ENCODE measurements around the gene LAIR1. TPM values are rescaled to one million over a fixed set of nuclear protein-coding genes. Genes with fewer than 3 reads are reported as not detected.

Gene LAIR1
- total RNA-seq, 1 experiment from 2014 or later, result 0.37 TPM

GRCh38 chr19:54332149-54332548, 32.6 kb downstream of the LAIR1 start:
- DNase-seq (ENCODE audit: low spot score), result no peak
- no peak for ATAC-seq
- peaks cover 14% of the 10 kb centered on the region for H3K4me1 Mint-ChIP-seq
- H3K27ac Mint-ChIP-seq, result no peak overlapping the region
- H3K27me3 Mint-ChIP-seq (ENCODE audit: low read depth), result peaks cover 32% of the 10 kb centered on the region
- ChIA-PET CTCF (no interaction called here), POLR2A (no interaction called here)
- TF ChIP-seq OVOL2 (CRISPR knock-in tag; IDR thresholded peaks at IDR 0.05; ENCODE audit: borderline replicate concordance), result no peak
- TF ChIP-seq KAT7 (CRISPR knock-in tag; IDR thresholded peaks at IDR 0.05; ENCODE audit: borderline replicate concordance), result no peak
- no peak for TF ChIP-seq USF2 (CRISPR knock-in tag; IDR thresholded peaks at IDR 0.05)
- TF ChIP-seq NFYB (CRISPR knock-in tag; conservative IDR thresholded peaks at IDR 0.05; ENCODE audit: low read depth), result no peak
- TF ChIP-seq ZNF396 (CRISPR knock-in tag; IDR thresholded peaks at IDR 0.05; ENCODE audit: borderline replicate concordance), result no peak
- TF ChIP-seq TEAD1 (CRISPR knock-in tag; IDR thresholded peaks at IDR 0.05), result no peak
- TF ChIP-seq IRF2 (CRISPR knock-in tag; IDR thresholded peaks at IDR 0.05; ENCODE audit: borderline replicate concordance, low read depth), result no peak
- no peak for TF ChIP-seq TCF7 (CRISPR knock-in tag; IDR thresholded peaks at IDR 0.05; ENCODE audit: low read depth)
- no peak for TF ChIP-seq ZNF121 (CRISPR knock-in tag; IDR thresholded peaks at IDR 0.05)
- no peak for TF ChIP-seq ZNF263 (CRISPR knock-in tag; IDR thresholded peaks at IDR 0.05; ENCODE audit: low read depth)
- TF ChIP-seq NR3C1 (CRISPR knock-in tag; conservative IDR thresholded peaks at IDR 0.05; ENCODE audit: low read depth), result no peak
- TF ChIP-seq NR2C2 (CRISPR knock-in tag; IDR thresholded peaks at IDR 0.05), result no peak
- TF ChIP-seq ZBTB43 (CRISPR knock-in tag; IDR thresholded peaks at IDR 0.05), result no peak
- TF ChIP-seq MYBL2 (CRISPR knock-in tag; IDR thresholded peaks at IDR 0.05), result no peak
- TF ChIP-seq MAX (CRISPR knock-in tag; IDR thresholded peaks at IDR 0.05), result no peak
- no peak for TF ChIP-seq ZNF423 (CRISPR knock-in tag; IDR thresholded peaks at IDR 0.05)
- TF ChIP-seq CDX4 (CRISPR knock-in tag; IDR thresholded peaks at IDR 0.05; ENCODE audit: borderline replicate concordance), result no peak
- TF ChIP-seq CREM (CRISPR knock-in tag; IDR thresholded peaks at IDR 0.05), result no peak
- H3K4me3 Mint-ChIP-seq, result no peak overlapping the region
- no peaks in the 10 kb centered on the region for H3K36me3 Mint-ChIP-seq
- peaks cover 6% of the 10 kb centered on the region for H3K9me3 Mint-ChIP-seq

- Mint-ChIP-seq H3K27me3 (ENCODE audit: low read depth) (peaks cover 36% of the 10 kb centered on the region), H3K27ac (no peak overlapping the region), H3K36me3 (no peaks in the 10 kb centered on the region), H3K4me1 (peaks cover 12% of the 10 kb centered on the region), H3K4me3 (no peak overlapping the region), H3K9me3 (peaks cover 6% of the 10 kb centered on the region)
- DNase-seq (ENCODE audit: low spot score) (no peak), ATAC-seq (no peak)
- ChIA-PET CTCF (no interaction called here), POLR2A (no interaction called here)
- no peak for TF ChIP-seq USF1 (CRISPR knock-in tag; IDR thresholded peaks at IDR 0.05)
- no peak for TF ChIP-seq MAX (CRISPR knock-in tag; IDR thresholded peaks at IDR 0.05)
- no peak for TF ChIP-seq STAT6 (CRISPR knock-in tag; conservative IDR thresholded peaks at IDR 0.05; ENCODE audit: low read depth)
- no peak for TF ChIP-seq TEAD4 (CRISPR knock-in tag; IDR thresholded peaks at IDR 0.05)
- TF ChIP-seq USF2 (CRISPR knock-in tag; IDR thresholded peaks at IDR 0.05), result no peak
- no peak for TF ChIP-seq ZNF317 (CRISPR knock-in tag; IDR thresholded peaks at IDR 0.05; ENCODE audit: borderline replicate concordance, low read depth)
- TF ChIP-seq ATF3 (CRISPR knock-in tag; conservative IDR thresholded peaks at IDR 0.05), result no peak
- no peak for TF ChIP-seq IRF1 (CRISPR knock-in tag; IDR thresholded peaks at IDR 0.05)
- no peak for TF ChIP-seq TP53 (CRISPR knock-in tag; IDR thresholded peaks at IDR 0.05)
- TF ChIP-seq PREB (CRISPR knock-in tag; IDR thresholded peaks at IDR 0.05; ENCODE audit: borderline replicate concordance), result no peak
- no peak for TF ChIP-seq MYBL2 (CRISPR knock-in tag; IDR thresholded peaks at IDR 0.05)
These were observed 33.1 kb downstream of the LAIR1 start for GRCh38 chr19:54331626-54332025.
